Activated CD8-positive, alpha-beta T cell treated with anti-CD3 and anti-CD28 coated beads for 36 hours (primary cell): ENCODE measurements around the gene SNX22. TPM values are rescaled to one million over a fixed set of nuclear protein-coding genes. Genes with fewer than 3 reads are reported as not detected.
A peak's percentile ranks its signal among the peaks of the same experiment; 100 is the strongest.
"Not testable (repeated sequence)": the region's sequence is repeated elsewhere in the genome, so short reads cannot be mapped to it uniquely, and the experiment has no call there.

Experiments
- ATAC-seq: fragments of 200-7000 bp; cut with Tn5 transposase; one replicate; pipeline ENCODE4 v1.10.0; 2021; ENCODE audit warnings: mild to moderate bottlenecking, moderate library complexity
- CTCF ChIA-PET: fragments of 350-600 bp; sonication (Branson Sonifier 250); formaldehyde crosslinking; loops from one replicate; lab custom pipeline; 2021; ENCODE audit warnings: antibody characterized with exemption; lab: Charles Lee
- POLR2A ChIA-PET: fragments of 350-600 bp; sonication (Branson Sonifier 250); formaldehyde crosslinking; loops from one replicate; lab custom pipeline; 2021; ENCODE audit warnings: antibody characterized with exemption; lab: Charles Lee
- DNase-seq: peaks from one replicate; pipeline ENCODE4 v3.0.0-alpha.2; 2020
- H3K27ac Mint-ChIP-seq: one replicate; pipeline ENCODE4 v1.8.0; 2021; ENCODE audit warnings: mild to moderate bottlenecking, mixed read lengths
- H3K27me3 Mint-ChIP-seq: one replicate; pipeline ENCODE4 v1.8.0; 2021; ENCODE audit warnings: mixed read lengths
- H3K36me3 Mint-ChIP-seq: one replicate; pipeline ENCODE4 v1.8.0; 2021; ENCODE audit warnings: low read depth, mixed read lengths
- H3K4me1 Mint-ChIP-seq: one replicate; pipeline ENCODE4 v1.8.0; 2021; ENCODE audit warnings: low read depth, mixed read lengths
- H3K4me3 Mint-ChIP-seq: one replicate; pipeline ENCODE4 v1.8.0; 2021; ENCODE audit warnings: mild to moderate bottlenecking, moderate library complexity, mixed read lengths
- H3K9me3 Mint-ChIP-seq: one replicate; pipeline ENCODE4 v1.8.0; 2021; ENCODE audit warnings: mixed read lengths
- intact Hi-C: fragments of 100-400 bp; cut with micrococcal nuclease; formaldehyde crosslinking; loops from one replicate; pipeline ENCODE4 v1.10.0; 2022
- total RNA-seq, 2 experiments: library from RNA; stranded (reverse); gene quantifications; one replicate each; pipeline ENCODE4 v1.2.3, GENCODE V29; 2021
- TF ChIP-seq, protein P1 (sequence below): fragments of 200-600 bp; IDR thresholded peaks from one replicate; pipeline ENCODE4 v1.8.0; 2022; ENCODE audit warnings: antibody characterized with exemption, mild to moderate bottlenecking

Gene SNX22
- 1 to 10 TPM; 1.6 to 1.8 TPM for total RNA-seq

DNA sequence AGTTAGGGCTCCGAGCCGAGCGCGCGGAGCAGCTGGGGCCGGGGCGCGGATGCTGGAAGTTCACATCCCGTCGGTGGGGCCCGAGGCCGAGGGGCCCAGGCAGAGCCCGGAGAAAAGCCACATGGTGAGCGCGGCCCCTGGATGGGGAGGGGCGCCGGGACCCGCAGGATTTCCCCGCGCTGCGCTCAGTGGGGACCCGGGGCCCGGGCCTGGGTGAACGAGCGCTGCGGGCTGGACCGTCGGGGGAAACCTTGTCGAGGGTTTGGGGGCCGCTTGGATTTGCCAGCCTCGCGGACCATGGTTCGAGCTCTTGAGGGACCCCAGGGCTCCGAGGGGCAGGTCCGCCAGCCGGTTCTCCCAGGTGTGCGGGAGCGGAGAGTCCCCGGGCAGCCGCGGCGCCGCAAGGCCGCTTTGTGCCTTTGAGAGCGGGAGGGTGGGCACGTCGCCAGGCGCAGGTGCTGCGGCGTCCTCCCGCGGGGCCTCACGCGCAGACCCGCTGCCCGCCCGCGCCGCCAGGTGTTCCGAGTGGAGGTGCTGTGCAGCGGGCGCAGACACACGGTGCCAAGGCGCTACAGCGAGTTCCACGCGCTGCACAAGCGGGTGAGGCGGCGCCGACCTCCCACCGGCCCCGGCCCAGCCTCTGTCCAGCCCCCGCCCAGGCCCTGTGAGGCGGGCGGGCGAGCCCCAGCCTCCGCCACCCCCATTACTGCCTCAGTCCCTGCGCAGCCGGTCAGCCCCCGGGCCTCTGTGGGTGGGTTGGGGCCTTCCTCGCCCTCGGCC lies at the start of gene SNX22:
Gene SNX22, plus strand, starts transcription at position 5 of the 780 bp plus-strand sequence. Its CDS starts 45 bp downstream, at position 50.
- peaks cover 20% of the 10 kb centered on the region for H3K4me1 Mint-ChIP-seq
- TF ChIP-seq, protein P1, sequence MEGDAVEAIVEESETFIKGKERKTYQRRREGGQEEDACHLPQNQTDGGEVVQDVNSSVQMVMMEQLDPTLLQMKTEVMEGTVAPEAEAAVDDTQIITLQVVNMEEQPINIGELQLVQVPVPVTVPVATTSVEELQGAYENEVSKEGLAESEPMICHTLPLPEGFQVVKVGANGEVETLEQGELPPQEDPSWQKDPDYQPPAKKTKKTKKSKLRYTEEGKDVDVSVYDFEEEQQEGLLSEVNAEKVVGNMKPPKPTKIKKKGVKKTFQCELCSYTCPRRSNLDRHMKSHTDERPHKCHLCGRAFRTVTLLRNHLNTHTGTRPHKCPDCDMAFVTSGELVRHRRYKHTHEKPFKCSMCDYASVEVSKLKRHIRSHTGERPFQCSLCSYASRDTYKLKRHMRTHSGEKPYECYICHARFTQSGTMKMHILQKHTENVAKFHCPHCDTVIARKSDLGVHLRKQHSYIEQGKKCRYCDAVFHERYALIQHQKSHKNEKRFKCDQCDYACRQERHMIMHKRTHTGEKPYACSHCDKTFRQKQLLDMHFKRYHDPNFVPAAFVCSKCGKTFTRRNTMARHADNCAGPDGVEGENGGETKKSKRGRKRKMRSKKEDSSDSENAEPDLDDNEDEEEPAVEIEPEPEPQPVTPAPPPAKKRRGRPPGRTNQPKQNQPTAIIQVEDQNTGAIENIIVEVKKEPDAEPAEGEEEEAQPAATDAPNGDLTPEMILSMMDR: no peak
- ATAC-seq (peak; percentile 1), DNase-seq (peak; percentile 29)
- ChIA-PET POLR2A (interaction anchor here (1.0 to 4.2 kb wide), 4 partner anchors 10 to 59 kb away, joined by 3 to 30 read pairs (median 11); partner anchors contain the start of genes CIAO2A, PPIB and SNX1), CTCF (interaction anchor here (1.4 to 4.4 kb wide), 6 partner anchors 8 to 576 kb away, joined by 3 to 40 read pairs (median 10); partner anchors contain the start of genes CIAO2A and PPIB)
- H3K27me3 Mint-ChIP-seq: peaks cover 15% of the 10 kb centered on the region
- peak within 1 kb of the TSS; percentile 64 for H3K4me3 Mint-ChIP-seq
- peaks cover 13% of the 10 kb centered on the region for H3K36me3 Mint-ChIP-seq
- intact Hi-C loops: no loop called here
- H3K9me3 Mint-ChIP-seq: no peaks in the 10 kb centered on the region
- H3K27ac Mint-ChIP-seq: no peak within 1 kb of the TSS

GRCh38 chr15:64102497-64102896 lies 49.0 kb upstream of the SNX22 start:
- POLR2A ChIA-PET: interaction anchor here (0.7 to 1.4 kb wide), 3 partner anchors 47 to 262 kb away, joined by 3 to 5 read pairs (median 3); partner anchors contain the start of gene DAPK2
- Mint-ChIP-seq H3K27ac (no peak overlapping the region), H3K4me3 (no peak overlapping the region), H3K4me1 (peaks cover 54% of the 10 kb centered on the region), H3K27me3 (no peaks in the 10 kb centered on the region), H3K9me3 (no peaks in the 10 kb centered on the region), H3K36me3 (peaks cover 6% of the 10 kb centered on the region)
- ATAC-seq (no peak), DNase-seq (no peak)
- CTCF ChIA-PET: interaction anchor here (0.6 kb wide), 1 partner anchor 9 kb away, joined by 3 read pairs; no protein-coding TSS in a partner anchor
- TF ChIP-seq, protein P1: no peak
- intact Hi-C loops: no loop called here

GRCh38 chr15:64105113-64105704 lies 46.3 kb upstream of the SNX22 start:
- Mint-ChIP-seq H3K36me3 (peaks cover 7% of the 10 kb centered on the region), H3K27ac (no peak overlapping the region), H3K27me3 (no peaks in the 10 kb centered on the region), H3K4me3 (no peak overlapping the region), H3K9me3 (no peaks in the 10 kb centered on the region), H3K4me1 (peaks cover 45% of the 10 kb centered on the region)
- ChIA-PET CTCF (interaction anchor here (0.9 kb wide), 1 partner anchor 361 kb away, joined by 3 read pairs; no protein-coding TSS in a partner anchor), POLR2A (interaction anchor here (1.7 kb wide), 1 partner anchor 9 kb away, joined by 3 read pairs; the partner anchor contains the start of gene SNX1)
- intact Hi-C loops: no loop called here
- ATAC-seq (no peak), DNase-seq (no peak)
- TF ChIP-seq, protein P1: no peak

DNA sequence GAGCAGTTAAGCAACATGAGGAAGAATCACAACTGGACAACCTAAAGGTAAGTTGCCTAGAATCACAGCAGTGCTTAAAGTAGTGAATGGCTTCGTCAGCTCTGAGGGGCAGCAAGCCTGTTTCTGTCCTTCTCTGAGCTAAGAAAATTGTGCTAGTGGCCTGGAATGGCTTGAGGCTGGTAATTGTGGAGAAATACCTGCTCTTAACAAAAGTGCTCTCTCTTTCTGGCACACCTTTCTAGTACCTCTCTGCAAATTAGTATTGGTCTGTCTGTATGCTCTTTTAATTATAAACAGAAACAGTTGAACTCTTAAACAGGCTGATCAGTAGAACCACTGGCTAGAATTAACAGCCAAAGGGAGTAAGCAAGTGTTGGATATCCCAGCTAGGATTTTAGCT lies 44.2 kb upstream of the SNX22 start:
- H3K4me3 Mint-ChIP-seq: no peak overlapping the region
- ATAC-seq (no peak), DNase-seq (no peak)
- POLR2A ChIA-PET: no interaction called here
- peaks cover 3% of the 10 kb centered on the region for H3K36me3 Mint-ChIP-seq
- H3K9me3 Mint-ChIP-seq: no peaks in the 10 kb centered on the region
- CTCF ChIA-PET: no interaction called here
- no peaks in the 10 kb centered on the region for H3K27me3 Mint-ChIP-seq
- peaks cover 49% of the 10 kb centered on the region for H3K4me1 Mint-ChIP-seq
- intact Hi-C loops: no loop called here
- TF ChIP-seq, protein P1: no peak
- no peak overlapping the region for H3K27ac Mint-ChIP-seq

- intact Hi-C loops, H3K27me3 Mint-ChIP-seq, DNase-seq, H3K27ac Mint-ChIP-seq, H3K4me3 Mint-ChIP-seq, ATAC-seq, H3K9me3 Mint-ChIP-seq: not testable (repeated sequence)
- ChIA-PET CTCF (interaction anchor here (0.6 to 1.1 kb wide), 3 partner anchors 43 to 164 kb away, joined by 3 to 5 read pairs (median 3); no protein-coding TSS in a partner anchor), POLR2A (interaction anchor here (0.9 to 1.2 kb wide), 3 partner anchors 9 to 16 kb away, joined by 3 to 5 read pairs (median 4); no protein-coding TSS in a partner anchor)
- Mint-ChIP-seq H3K4me1 (peaks cover 39% of the 10 kb centered on the region), H3K36me3 (peaks cover 14% of the 10 kb centered on the region)
These were observed 41.3 kb upstream of the SNX22 start for GRCh38 chr15:64110108-64110701.
